Liver (tissue), 9 donors: ENCODE measurements around the gene USP43. TPM values are rescaled to one million over a fixed set of nuclear protein-coding genes. Genes with fewer than 3 reads are reported as not detected.

ENCODE experiments used
- DNase-seq: peaks from one replicate; pipeline ENCODE4 v3.0.0-alpha.2; 2017; ENCODE audit warnings: low spot score
- H3K27ac ChIP-seq, 2 donors: one replicate each; pipeline ENCODE4 v1.7.0; 2013; ENCODE audit warnings: inconsistent platforms in 2 of 2, low read length in 2 of 2, control low read depth in 1 of 2, low read depth in 1 of 2, mild to moderate bottlenecking in 1 of 2
- H3K27me3 ChIP-seq, 4 donors: one replicate each; pipeline versions ENCODE4 v1.6.1 to v1.7.0; 2013; ENCODE audit warnings: low read length in 3 of 4, inconsistent platforms in 1 of 4, mild to moderate bottlenecking in 1 of 4, moderate library complexity in 1 of 4; ENCODE audit not compliant: control insufficient read depth in 4 of 4, insufficient read depth in 4 of 4
- H3K36me3 ChIP-seq, 4 donors: one replicate each; pipeline versions ENCODE4 v1.6.1 to v1.7.0; 2013; ENCODE audit warnings: low read length in 3 of 4, mild to moderate bottlenecking in 3 of 4, low read depth in 1 of 4, moderate library complexity in 1 of 4; ENCODE audit not compliant: control insufficient read depth in 4 of 4, insufficient read depth in 3 of 4
- H3K4me1 ChIP-seq, 4 donors: one replicate each; pipeline versions ENCODE4 v1.6.1 to v1.7.0; 2013; ENCODE audit warnings: low read length in 3 of 4, mild to moderate bottlenecking in 3 of 4, moderate library complexity in 1 of 4; ENCODE audit not compliant: control insufficient read depth in 4 of 4, insufficient read depth in 4 of 4
- H3K4me3 ChIP-seq, 3 donors: one replicate each; pipeline versions ENCODE4 v1.6.1 to v1.7.0; 2013; ENCODE audit warnings: low read length in 3 of 3, control low read depth in 1 of 3, low read depth in 1 of 3, mild to moderate bottlenecking in 1 of 3
- H3K9ac ChIP-seq, 2 donors: one replicate each; pipeline ENCODE4 v1.7.0; 2013; ENCODE audit warnings: low read length in 2 of 2, mild to moderate bottlenecking in 2 of 2, moderate library complexity in 2 of 2, control low read depth in 1 of 2, low read depth in 1 of 2
- H3K9me3 ChIP-seq, 4 donors: one replicate each; pipeline versions ENCODE4 v1.6.1 to v1.7.0; 2013; ENCODE audit warnings: low read length in 3 of 4; ENCODE audit not compliant: control insufficient read depth in 4 of 4
- ATF3 ChIP-seq: IDR thresholded peaks from 2 replicates; pipeline ENCODE4 v1.6.1; 2016; ENCODE audit warnings: antibody characterized with exemption
- FOXA1 ChIP-seq: IDR thresholded peaks from 2 replicates; pipeline ENCODE4 v1.6.1; 2016; ENCODE audit warnings: antibody characterized with exemption
- FOXA2 ChIP-seq: IDR thresholded peaks from 2 replicates; pipeline ENCODE4 v1.6.1; 2016; ENCODE audit warnings: antibody characterized with exemption
- GABPA ChIP-seq, 2 donors: IDR thresholded peaks in 1 of 2; conservative IDR thresholded peaks in 1 of 2; 2 replicates each; pipeline ENCODE4 v1.6.1; 2016; ENCODE audit warnings: antibody characterized with exemption in 2 of 2, mild to moderate bottlenecking in 1 of 2, moderate library complexity in 1 of 2
- HNF4A ChIP-seq, 2 donors: conservative IDR thresholded peaks; 2 replicates each; pipeline ENCODE4 v1.6.1; 2016; ENCODE audit warnings: antibody characterized with exemption in 2 of 2, mild to moderate bottlenecking in 2 of 2
- HNF4G ChIP-seq: IDR thresholded peaks from 2 replicates; pipeline ENCODE4 v1.6.1; 2016; ENCODE audit warnings: antibody characterized with exemption
- NR2F2 ChIP-seq: IDR thresholded peaks from 2 replicates; pipeline ENCODE4 v1.6.1; 2016; ENCODE audit warnings: antibody characterized with exemption
- RAD21 ChIP-seq, 2 donors: IDR thresholded peaks; 2 replicates each; pipeline ENCODE4 v1.6.1; 2016; ENCODE audit warnings: antibody characterized with exemption in 2 of 2, mild to moderate bottlenecking in 2 of 2
- REST ChIP-seq: IDR thresholded peaks from 2 replicates; pipeline ENCODE4 v1.6.1; 2016; ENCODE audit warnings: antibody characterized with exemption, mild to moderate bottlenecking
- SP1 ChIP-seq: IDR thresholded peaks from 2 replicates; pipeline ENCODE4 v1.6.1; 2018; ENCODE audit warnings: antibody characterized with exemption, mild to moderate bottlenecking
- WGBS: extraction: QIAGEN DNeasy Blood & Tissue Kit; methylation state at CpG from one replicate; pipeline ENCODE4 v1.1.7; 2013; 5-methylcytosine and 5-hydroxymethylcytosine counted together
- polyA plus RNA-seq, 2 donors: library from polyadenylated mRNA; stranded (reverse) in 1 of 2; unstranded in 1 of 2; fragments of 200-250 nt in 1 of 2; fragments of >200 nt in 1 of 2; fragmentation: Nextera tagmentation in 1 of 2; extraction: Ambion mirVana in 1 of 2; gene quantifications; one replicate each; pipeline versions ENCODE4 v1.2.1 to v1.2.3, GENCODE V29; 2013 to 2015
- total RNA-seq, 2 donors: library from RNA; depleted of rRNA; stranded (reverse); fragments of >200 nt; gene quantifications; one replicate each; pipeline ENCODE4 v1.2.3, GENCODE V29; 2014
- TF ChIP-seq, protein P1 (sequence below): fragments of 150-350 bp; IDR thresholded peaks from 2 replicates; pipeline ENCODE4 v1.5.1; 2017; ENCODE audit warnings: improper control_type of control experiment, low read depth, low read length; ENCODE audit not compliant: missing input control
- donor health status: healthy.
- donor health status: healthy.
- donor health status: healthy.
- donor health status: healthy.
- donor health status: healthy.

Gene USP43
- total and polyA plus RNA-seq, 4 donors, result 0.42 to 7.4 (median 0.94) TPM

DNA sequence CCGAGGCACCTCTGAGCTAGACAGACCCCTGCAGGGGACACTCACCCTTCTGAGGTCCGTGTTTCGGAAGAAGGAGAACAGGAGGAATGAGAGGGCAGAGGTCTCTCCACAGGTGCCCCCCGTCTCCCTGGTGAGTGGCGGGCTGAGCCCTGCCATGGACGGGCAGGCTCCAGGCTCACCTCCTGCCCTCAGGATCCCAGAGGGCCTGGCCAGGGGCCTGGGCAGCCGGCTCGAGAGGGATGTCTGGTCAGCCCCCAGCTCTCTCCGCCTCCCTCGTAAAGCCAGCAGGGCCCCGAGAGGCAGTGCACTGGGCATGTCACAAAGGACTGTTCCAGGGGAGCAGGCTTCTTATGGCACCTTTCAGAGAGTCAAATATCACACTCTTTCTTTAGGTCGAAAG lies 83.2 kb downstream of the USP43 start:
- DNase-seq, result no peak
- H3K4me3 ChIP-seq, result no peak overlapping the region
- no peak overlapping the region for H3K9ac ChIP-seq
- no peaks in the 10 kb centered on the region for H3K9me3 ChIP-seq
- H3K27me3 ChIP-seq, result no peaks in the 10 kb centered on the region
- TF ChIP-seq NR2F2 (no peak), FOXA2 (no peak), GABPA (IDR thresholded peaks at IDR 0.05 in 1 of 2, conservative IDR thresholded peaks at IDR 0.05 in 1 of 2) (no peak), REST (no peak), FOXA1 (no peak), HNF4G (no peak), ATF3 (no peak)
- H3K27ac ChIP-seq, result no peak overlapping the region
- no peaks in the 10 kb centered on the region for H3K4me1 ChIP-seq
- no peaks in the 10 kb centered on the region for H3K36me3 ChIP-seq
- WGBS, result 79% methylated on average over 12 of the region's 12 CpGs

DNA sequence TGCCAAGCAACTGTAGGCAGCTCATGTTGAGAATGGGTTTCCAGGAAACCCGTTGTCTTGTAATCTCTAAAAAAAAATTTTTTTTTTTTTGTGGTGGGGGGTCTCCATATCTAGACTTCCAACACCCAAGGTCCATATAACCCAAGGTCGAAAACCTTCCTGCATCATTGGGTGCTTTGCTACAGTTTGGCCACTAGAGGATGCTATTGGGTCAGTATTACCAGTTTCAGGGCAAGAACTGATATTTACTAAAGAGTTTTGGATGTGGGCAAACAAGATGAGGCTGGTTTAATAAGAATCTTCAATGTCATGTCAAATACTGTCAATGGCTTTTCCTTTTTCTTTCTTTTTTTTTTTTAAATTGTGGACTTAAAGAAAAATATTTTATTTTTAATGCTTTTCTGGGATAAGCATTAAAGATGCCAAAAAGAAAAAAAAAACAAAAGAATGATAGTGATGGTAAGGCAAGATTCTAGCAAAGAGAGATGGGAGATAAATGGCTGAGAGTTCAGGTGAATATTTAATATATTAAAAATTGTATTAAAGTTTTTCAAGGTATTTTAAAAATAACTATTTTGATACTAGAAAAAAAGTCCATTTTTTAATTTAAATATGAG lies 83.8 kb downstream of the USP43 start:
- no peak for DNase-seq
- Histone ChIP-seq H3K4me1 (no peaks in the 10 kb centered on the region), H3K36me3 (no peaks in the 10 kb centered on the region), H3K4me3 (no peak overlapping the region), H3K27ac (no peak overlapping the region), H3K9me3 (no peaks in the 10 kb centered on the region), H3K27me3 (no peaks in the 10 kb centered on the region), H3K9ac (no peak overlapping the region)
- 7% methylated on average over 2 of the region's 2 CpGs for WGBS
- peak; percentile 7 to 50 for TF ChIP-seq HNF4A (conservative IDR thresholded peaks at IDR 0.05)
- TF ChIP-seq, protein P1, sequence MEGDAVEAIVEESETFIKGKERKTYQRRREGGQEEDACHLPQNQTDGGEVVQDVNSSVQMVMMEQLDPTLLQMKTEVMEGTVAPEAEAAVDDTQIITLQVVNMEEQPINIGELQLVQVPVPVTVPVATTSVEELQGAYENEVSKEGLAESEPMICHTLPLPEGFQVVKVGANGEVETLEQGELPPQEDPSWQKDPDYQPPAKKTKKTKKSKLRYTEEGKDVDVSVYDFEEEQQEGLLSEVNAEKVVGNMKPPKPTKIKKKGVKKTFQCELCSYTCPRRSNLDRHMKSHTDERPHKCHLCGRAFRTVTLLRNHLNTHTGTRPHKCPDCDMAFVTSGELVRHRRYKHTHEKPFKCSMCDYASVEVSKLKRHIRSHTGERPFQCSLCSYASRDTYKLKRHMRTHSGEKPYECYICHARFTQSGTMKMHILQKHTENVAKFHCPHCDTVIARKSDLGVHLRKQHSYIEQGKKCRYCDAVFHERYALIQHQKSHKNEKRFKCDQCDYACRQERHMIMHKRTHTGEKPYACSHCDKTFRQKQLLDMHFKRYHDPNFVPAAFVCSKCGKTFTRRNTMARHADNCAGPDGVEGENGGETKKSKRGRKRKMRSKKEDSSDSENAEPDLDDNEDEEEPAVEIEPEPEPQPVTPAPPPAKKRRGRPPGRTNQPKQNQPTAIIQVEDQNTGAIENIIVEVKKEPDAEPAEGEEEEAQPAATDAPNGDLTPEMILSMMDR, result peak; percentile 99
- TF ChIP-seq RAD21 (IDR thresholded peaks at IDR 0.05), result peak; percentile 88 to 92
- no peak for TF ChIP-seq SP1

- H3K9me3 ChIP-seq, result no peaks in the 10 kb centered on the region
- H3K27ac ChIP-seq, result no peak overlapping the region
- H3K27me3 ChIP-seq, result no peaks in the 10 kb centered on the region
- no peak for TF ChIP-seq NR2F2
- no peak overlapping the region for H3K4me3 ChIP-seq
- no peaks in the 10 kb centered on the region for H3K4me1 ChIP-seq
- no peak for DNase-seq
- 84% methylated on average over 11 of the region's 11 CpGs for WGBS
- no peaks in the 10 kb centered on the region for H3K36me3 ChIP-seq
- H3K9ac ChIP-seq, result no peak overlapping the region
Measured at GRCh38 chr17:9729735-9730420, 84.6 kb downstream of the USP43 start.
